HG02970 (cell line): Measurements from ENCODE around the gene KIF3C.
"Not testable (repeated sequence)": the region's sequence is repeated elsewhere in the genome, so short reads cannot be mapped to it uniquely, and the experiment has no call there.

Source experiments
- ATAC-seq: cut with Tn5 transposase; IDR thresholded peaks from one replicate; pipeline ENCODE4 v1.9.1; 2021; ENCODE audit warnings: mild to moderate bottlenecking, moderate library complexity, moderate number of reproducible peaks; ENCODE audit not compliant: unreplicated experiment, low FRiP score

KIF3C gene

DNA sequence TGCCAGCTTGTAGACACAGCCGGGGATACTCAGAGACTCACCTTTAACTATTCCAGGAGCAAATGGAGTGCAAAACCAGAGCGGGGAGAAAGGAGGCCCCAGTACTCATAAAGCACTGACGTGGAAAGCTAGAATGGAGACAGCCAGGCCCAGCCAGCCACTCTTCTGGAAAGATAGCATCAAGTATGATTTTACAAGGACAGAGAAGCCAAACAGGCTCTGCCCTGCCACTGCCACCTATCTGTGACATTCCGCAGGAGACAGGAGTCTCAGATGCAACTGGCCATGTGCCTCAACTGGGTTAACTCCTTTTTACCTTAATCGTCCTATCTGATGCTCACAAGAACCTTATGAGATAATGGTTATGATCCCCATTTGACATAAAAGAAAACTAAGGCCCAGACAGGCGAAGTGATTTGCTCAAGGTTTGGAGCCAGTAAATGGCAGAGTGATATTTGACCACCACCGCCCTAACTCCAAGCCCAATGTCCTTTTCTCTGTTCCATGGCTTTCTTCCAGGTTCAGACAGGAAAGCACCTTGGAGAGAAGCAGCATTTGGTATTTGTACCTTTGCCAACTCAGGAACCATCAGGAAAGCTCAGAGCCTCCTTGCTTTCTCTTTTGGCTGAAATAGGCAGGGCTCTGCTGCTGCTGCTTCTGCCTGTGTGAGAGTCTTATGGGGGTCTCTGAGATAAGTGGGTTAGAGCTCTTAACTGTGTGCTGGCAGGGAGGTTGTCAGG lies 15.6 kb downstream of the KIF3C start:
- ATAC-seq, result no peak

DNA sequence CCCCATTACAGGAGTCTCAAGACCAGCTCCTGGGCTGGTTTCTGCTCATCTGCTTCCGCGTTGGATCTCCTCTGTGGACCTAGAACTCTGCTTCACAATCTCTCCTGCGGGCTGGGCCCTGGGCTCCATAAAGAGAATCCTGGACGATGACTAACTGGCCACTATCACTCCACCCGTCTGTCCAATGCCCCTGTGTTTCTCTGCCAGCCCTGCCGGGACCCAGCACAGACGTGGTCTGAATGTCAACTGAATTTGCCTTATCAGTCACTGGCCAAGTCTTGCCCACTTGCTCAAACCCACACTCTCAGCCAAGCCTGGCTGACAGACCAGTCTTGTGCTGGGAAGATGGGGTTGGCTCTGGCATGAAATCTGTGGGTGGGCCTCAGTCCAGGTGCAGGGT lies 17.4 kb downstream of the KIF3C start:
- no peak for ATAC-seq

DNA sequence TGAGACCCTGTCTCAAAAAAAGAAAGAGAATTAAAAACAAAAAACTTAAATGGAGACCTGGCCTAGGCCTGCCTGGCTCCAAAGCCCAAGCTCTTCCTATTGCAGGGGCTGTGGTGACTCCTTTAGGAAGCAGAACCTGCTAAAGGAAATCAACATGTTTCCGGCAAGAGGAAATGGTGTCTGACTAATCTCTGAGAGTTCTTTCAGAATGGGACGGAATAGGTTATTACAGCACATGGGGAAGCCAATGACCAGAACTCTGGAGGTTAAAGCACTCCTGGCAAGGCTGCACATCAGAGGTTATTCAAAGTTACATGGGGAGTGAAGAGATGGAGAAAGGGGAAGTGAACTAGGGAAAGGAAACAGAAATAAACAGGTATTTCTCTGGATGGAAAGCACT lies 21.4 kb downstream of the KIF3C start:
- ATAC-seq, result no peak

DNA sequence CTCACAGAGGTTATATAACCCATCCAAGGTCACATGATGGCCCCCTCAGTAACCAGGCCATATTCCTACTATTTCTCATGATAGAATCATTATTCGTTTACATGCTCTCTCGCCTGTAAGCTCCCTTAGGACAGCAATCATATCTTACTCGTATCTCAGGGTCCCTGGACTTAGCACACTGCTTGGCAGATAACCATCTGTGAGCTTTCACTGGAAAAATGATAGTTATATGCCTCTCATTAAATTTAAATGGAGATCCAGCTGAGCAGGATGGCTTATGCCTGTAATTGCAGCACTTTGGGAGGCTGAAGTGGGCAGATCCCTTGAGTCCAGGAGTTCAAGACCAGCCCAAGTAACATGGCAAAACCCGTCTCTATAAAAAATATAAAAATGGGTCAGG lies 21.9 kb downstream of the KIF3C start:
- no peak for ATAC-seq

DNA sequence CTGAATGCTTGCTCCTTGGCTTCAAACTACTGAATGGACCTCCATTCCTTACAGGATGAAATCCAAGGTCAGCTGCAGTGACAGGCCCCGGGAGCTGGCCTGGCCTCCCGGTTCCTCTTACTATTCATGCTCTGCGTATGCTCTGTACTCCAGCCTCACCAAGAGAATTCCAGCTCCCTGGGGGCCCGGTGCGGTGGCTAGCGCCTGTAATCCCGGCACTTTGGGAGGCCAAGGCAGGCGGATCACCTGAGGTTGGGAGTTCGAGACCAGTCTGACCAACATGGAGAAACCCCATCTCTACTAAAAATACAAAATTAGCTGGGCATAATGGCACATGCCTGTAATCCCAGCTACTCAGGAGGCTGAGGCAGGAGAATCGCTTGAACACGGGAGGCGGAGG lies 23.7 kb downstream of the KIF3C start:
- ATAC-seq, result not testable (repeated sequence)

DNA sequence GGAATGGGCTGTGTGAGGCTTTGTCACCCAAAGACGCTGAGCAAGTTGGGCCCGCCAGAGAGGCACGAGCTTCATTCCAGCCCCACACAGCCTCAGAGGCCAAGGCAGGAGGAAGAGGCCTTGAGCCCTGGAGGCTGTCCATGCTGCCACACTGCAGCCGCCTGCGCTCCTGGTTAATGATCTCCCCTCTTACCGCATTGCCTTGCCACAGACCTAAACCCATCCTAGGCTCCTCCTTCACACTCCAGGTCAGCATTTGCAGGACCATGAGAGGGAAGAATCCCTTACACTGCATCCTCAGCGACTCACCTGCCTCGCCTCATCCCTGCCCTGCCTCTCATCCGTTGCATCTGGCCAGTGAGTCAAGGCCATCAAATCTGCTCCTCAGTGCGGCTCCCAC lies 24.6 kb downstream of the KIF3C start:
- no peak for ATAC-seq

DNA sequence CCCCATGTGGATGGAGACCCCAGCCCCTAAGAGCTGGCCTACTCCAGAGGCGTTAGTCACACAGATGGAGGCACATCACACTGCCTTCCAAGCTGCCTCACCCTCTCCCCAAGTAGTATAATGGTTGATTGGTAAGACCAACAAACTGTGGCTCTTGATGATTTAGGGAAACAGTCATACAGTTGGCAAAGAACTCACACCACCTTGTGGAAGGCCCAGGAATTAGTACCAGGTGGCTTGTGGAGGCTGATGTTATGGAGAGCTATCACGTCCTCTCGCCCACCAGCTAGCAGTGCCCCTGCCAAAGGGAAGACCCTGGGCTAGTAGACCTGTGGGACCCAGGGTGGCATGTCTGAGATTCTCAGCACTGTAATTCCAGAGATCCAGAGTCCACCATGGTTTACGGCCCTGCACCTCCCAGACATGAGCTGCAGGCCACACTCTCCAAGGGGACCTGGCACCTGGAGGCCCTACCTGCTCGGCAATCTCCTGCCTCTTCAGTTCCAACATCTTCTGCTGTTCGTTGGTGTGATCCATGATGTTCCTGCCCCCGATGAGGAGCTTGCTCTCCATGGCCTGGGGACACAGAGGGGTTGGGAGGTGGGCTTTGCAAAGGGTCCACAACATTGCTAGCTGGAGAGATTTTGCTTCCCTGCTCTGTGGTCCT lies 26.3 kb downstream of the KIF3C start:
- no peak for ATAC-seq

DNA sequence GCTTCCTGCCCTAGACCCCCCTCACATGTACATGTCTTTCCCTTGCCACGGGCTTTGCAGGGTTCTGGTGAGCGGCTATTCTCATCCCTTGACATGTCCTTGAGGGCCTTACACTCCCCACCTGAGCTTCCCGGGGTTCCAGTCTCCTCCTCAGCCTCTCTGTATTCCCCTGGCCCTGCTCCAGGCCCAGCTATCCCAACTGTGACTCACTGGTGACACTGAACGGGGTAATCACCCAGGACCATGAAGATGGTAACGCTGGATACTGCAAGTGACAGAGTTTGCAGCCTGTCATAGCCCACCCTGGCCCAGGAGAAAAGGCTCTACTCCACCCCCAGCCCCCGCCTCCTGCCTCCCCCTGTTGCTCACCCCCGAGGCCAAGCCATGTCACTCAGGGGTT lies 27.3 kb downstream of the KIF3C start:
- ATAC-seq, result no peak

DNA sequence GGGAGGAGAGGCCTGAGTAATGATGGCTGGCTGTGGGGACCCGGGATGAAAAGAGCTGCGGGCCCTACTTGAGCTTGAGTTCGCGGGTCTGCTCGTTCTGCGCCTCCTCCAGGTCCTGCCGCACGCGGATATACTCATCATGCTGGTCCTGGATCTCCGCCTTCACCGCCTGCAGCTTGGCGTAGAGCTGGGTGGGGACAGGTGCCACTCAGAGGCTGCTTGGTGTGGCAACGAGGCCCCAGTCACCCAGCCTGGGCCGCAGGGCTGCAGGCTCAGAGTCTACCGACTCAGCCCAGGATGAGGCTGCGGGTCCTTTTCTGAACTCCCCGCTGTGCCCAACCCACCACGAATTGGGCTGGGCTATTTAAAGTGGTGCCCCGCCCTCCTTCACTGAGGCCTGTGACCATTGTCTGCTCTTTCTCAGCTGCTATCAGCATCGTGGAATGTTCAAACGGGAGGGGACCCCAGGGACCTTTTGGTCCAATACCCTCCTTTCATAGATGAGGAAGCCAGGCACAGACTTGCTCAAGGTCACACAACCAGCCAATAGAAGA lies 28.0 kb downstream of the KIF3C start:
- ATAC-seq, result no peak

DNA sequence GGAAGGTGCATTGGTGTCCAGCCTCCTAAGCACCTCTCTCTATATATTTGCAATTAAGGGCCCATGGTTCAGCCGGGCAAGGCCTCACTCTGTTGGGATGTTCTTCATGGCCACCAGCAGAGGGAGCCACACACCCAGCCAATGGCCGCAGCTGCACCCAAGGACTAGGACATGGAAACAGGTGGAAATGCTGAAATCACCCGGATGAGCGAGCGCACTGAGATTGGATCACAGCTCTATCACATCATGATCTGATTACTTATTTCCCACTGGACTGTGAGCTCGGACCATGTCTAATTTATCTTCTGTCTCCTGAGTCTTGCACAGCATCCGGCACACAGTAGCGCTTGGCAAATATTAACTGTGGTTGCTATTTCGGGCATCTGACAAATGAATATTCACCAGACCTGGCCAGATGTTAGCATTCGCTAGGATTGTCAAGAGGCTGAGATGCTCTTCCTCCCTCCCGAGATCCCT lies 31.2 kb downstream of the KIF3C start:
- ATAC-seq, result no peak

DNA sequence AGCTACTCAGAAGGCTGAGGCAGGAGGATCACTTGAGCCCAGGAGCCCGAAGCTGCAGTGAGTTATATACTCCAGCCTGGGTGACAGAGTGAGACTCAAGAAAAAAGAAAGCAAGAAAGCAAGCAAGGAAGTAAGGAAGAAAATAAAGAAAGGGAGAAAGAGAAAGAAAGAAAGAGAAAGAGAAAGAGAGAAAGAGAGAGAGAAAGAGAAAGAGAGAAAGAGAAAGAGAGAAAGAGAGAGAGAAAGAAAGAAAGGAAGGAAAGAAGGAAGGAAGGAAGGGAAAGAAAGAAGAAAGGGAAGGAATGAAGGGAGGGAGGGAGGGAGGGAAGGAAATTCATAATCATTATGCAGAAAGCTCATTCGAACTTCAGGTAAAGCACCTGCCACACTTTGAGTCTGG lies 33.9 kb downstream of the KIF3C start:
- no peak for ATAC-seq

DNA sequence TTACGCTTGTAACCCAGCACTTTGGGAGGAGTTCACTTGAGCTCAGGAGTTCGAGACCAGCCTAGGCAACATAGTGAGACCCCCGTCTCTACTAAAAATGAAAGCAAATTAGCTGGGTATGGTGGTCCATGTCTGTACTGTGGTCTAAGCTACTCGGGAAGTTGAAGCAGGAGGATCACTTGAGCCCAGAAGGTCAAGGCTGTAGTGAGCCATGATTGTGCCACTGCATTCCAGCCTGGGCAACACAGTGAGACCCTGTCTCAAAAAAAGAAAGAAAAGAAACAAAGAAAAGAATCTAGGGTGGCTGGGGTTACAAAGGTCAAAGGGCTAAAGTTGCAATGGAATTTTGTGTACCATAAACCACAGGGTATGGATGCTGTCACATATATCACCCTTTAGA lies 41.3 kb downstream of the KIF3C start:
- ATAC-seq, result no peak

DNA sequence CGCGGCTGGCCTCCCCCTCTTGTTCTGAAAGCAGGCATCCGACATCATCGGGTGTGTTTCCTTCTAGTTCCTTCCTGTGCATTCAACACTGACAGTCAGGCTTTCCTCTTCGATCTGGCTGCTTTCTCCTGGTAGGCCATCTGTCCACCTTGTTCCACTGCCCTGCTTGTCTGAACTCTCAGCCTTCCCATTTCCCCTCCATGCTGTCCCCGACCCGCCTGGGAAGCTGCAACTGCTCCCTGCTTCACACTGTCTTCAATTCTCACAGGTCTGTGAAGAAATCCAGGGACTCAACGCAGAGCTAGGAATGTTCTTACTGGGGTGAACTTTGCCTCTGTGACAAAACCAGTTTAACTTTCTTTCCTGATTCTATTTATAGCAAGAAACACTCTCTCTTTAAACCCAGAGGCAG lies 43.0 kb downstream of the KIF3C start:
- ATAC-seq, result no peak

DNA sequence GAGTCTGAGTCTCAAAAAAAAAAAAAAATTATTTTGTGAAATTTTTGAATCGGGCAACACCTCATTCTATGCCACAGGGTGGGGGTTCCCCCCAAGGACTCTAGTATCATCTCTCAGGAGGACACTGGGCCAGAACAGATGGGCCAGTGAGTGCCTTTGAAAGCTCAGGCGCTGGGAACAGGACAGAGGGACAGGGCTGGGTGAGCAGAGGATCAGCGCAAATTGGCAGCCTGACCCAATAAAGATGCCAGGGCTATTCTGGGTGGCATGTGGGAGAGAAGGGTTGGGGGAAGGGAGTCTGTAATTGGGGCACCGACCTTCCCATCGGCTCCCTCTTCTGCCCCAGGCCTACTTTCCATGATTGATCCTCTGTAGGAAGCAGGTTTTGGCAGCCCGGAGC lies 44.0 kb downstream of the KIF3C start:
- ATAC-seq, result no peak

DNA sequence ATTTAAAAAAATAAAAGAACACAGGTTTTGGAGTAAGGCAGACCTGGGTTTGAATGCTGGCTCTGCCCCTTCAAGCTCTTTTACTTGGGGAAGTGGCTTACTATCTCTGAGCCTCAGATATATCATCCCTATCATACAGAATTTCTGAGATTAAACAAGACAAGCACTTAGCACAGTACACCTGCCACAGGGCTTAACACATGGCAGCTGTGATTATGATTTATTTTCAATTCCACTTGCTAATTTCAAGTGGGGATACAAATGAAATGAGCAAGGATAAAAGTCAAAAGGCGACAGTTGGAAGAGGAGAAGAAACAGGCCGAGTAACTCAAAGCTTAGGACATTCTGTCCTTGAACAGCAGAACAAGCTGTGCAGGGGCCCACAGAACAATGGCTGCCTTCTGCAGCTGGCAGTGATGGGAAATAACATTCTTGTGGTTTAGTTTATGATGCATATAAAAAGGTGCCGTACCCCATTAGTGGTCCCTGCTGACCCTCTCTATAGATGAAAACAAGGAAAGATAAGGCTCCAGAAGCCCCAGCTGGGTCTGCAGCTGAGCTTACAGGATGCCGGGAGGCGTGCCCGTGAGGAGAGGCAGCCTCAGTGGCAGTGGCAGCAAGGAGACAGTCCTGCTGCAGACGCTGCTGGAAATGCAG lies 45.3 kb downstream of the KIF3C start:
- no peak for ATAC-seq

DNA sequence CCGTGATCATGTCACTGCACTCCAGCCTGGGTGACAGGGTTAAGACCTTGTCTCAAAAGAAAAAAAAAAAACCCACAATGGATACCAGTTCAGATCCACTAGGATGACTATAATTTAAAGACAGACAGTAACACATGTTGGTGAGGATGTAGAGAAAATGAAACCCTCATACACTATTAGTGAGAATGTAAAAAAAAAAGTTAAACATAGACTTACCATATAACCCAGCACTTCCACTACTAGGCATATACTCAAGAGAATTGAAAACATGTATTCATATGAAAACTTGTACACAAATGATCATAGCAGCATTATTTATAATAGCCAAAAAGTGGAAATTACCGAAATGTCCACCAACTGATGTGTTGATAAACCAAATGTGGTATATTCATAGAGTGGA lies 48.7 kb downstream of the KIF3C start:
- ATAC-seq, result no peak

DNA sequence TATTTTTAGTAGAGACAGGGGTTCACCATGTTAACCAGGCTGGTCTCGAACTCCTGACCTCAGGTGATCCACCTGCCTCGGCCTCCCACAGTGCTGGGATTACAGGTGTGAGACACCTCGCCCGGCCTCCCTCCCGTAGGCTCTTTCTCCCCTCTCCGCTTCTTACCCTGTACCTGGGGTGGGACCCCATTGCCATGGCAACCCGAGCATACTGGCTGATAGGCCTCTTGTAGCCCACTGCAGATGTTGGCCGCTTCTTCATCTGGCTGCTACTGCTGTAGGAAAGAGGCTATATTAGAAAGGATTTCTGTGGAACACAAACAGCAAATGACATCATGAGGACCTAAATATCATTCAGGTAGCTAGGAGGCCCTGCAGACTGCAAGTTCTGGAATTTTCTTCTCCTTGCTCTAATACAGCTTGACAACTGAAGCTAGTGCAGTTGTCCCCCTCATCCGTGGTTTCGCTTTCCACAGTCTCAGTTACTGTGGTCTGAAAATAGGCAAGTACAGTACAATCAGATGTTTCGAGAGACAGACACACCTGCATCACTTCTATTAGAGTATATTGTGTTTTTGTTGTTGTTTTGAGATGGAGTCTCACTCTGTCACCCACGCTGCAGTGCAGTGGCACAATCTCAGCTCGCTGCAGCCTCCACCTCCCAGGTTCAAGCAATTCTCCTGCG lies 52.4 kb downstream of the KIF3C start:
- ATAC-seq, result no peak

DNA sequence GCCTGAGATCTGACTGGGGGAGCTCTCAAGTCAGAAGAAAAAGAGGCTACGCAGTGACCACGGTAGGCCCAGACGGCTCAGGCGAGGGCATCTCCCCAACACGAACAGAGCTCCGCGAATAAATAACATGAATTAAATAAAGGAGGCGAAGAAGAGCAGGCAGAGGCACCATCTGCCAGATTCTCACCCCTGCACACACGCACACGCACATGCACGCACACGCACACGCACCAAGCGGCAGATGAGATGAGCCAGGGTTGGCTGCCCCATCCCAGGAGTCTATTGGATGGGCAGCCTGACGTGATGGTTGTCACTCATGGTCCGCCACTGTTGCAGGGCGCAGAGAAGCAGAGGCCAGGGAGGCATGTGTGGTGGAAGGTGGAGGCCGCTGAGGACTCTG lies 53.6 kb downstream of the KIF3C start:
- no peak for ATAC-seq

DNA sequence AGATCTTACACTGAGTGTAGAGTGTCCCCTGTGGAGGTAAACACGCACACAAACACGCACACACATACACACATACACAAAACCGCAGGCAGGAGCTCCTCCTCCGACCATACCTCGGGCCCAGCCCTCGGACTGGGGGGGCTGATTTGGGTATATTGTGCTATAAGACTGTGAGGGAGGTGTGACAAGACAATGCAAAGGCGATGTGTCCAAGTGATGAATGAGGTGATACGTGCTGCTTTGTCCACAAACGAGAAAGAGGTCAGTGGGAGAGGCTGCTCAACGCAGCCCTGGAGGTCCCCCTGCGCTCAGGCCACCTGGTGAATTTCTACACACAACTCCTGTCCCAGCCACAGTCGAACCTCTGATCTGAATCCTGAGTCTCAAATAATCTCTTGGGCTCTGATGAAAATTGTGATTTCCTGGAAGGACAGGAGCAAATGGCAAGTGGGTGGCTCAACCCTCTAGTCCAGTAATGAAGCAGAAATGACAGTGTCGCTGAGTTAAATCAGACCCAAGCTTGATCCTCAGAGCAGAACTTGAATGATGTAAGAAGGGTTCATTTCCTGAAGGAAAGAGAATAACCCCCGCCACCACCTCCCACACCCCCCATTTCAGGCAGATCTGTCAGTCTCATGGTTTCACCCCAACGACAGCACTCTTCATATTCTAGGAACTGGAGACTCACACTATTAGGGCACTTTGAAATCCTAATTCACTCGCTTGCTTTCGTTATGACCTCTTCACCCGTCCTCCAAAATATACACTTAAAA lies 55.1 kb downstream of the KIF3C start:
- no peak for ATAC-seq

DNA sequence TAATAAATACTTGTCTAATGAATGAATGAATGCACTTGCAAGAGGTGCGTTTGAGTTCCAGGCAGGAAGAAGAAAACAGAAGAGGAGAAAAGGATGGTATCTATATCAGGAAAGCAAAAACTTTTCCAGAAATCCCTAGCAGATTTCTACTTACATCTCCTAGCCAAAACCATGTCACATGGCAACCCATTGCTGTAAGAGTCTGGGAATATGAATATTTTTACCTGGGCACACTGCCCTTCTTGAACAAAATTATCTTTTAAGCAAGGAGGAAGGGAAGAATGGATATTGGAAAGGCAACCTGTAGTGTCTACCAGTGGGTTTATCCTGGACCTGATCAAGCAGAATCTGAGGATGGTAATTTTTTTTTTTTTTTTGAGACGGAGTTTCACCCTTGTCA lies 59.8 kb downstream of the KIF3C start:
- ATAC-seq, result no peak
